SK-N-SH (cell line): Measurements from ENCODE around the gene PRR35. TPM values are rescaled to one million over a fixed set of nuclear protein-coding genes. Genes with fewer than 3 reads are reported as not detected.

ENCODE experiments used
- CTCF ChIA-PET: fragments of 300-600, 350-600 bp; formaldehyde crosslinking; extraction: SDS; loops from one replicate; lab custom pipeline; 2021; lab: Yijun Ruan, JAX
- POLR2A ChIA-PET: fragments of 350-600 bp; sonication (Branson Sonifier 250); formaldehyde crosslinking; extraction: SDS; loops from one replicate; lab custom pipeline; 2020; ENCODE audit warnings: antibody characterized with exemption, inconsistent platforms; lab: Yijun Ruan, JAX
- DNase-seq: peaks from one replicate; pipeline ENCODE4 v3.0.0; 2012
- H2AFZ ChIP-seq: fragments of 200-600 bp; sonication (generic); 2 replicates; pipeline ENCODE4 v1.8.1; 2016; ENCODE audit warnings: antibody characterized with exemption, mild to moderate bottlenecking, low read depth
- H3F3A ChIP-seq: fragments of 200-600 bp; sonication (generic); replicated peaks from 2 replicates; pipeline ENCODE3; 2016; ENCODE audit warnings: antibody characterized with exemption, mild to moderate bottlenecking; ENCODE audit not compliant: insufficient read depth
- H3K27ac ChIP-seq, 2 experiments: fragments of 200-500 bp in 1 of 2; fragments of 200-600 bp in 1 of 2; sonication (Bioruptor generic) in 1 of 2; sonication (generic), shearing (Covaris generic) in 1 of 2; 2 replicates each; pipeline versions ENCODE4 v1.5.1 to v1.6.1; 2014 to 2016; ENCODE audit warnings: low read depth in 2 of 2, inconsistent platforms in 1 of 2, low read length in 1 of 2, mild to moderate bottlenecking in 1 of 2, mixed read lengths in 1 of 2
- H3K27me3 ChIP-seq: fragments of 200-600 bp; sonication (generic), shearing (Covaris generic); 2 replicates; pipeline ENCODE4 v1.6.1; 2016; ENCODE audit warnings: mixed run types; ENCODE audit not compliant: insufficient read depth
- H3K36me3 ChIP-seq, 2 experiments: fragments of 200-500 bp in 1 of 2; fragments of 200-600 bp in 1 of 2; sonication (Bioruptor generic) in 1 of 2; sonication (generic) in 1 of 2; replicated peaks in 1 of 2; 2 replicates each; pipeline versions ENCODE3 to v1.5.1; 2014 to 2016; ENCODE audit warnings: low read length in 1 of 2, mild to moderate bottlenecking in 1 of 2; ENCODE audit not compliant: insufficient read depth in 2 of 2, control insufficient read depth in 1 of 2
- H3K4me1 ChIP-seq, 2 experiments: fragments of 200-500 bp in 1 of 2; fragments of 200-600 bp in 1 of 2; sonication (Bioruptor generic) in 1 of 2; sonication (generic), shearing (Covaris generic) in 1 of 2; 2 replicates each; pipeline versions ENCODE4 v1.5.1 to v1.6.1; 2014 to 2016; ENCODE audit warnings: low read depth in 1 of 2, low read length in 1 of 2, mixed run types in 1 of 2; ENCODE audit not compliant: insufficient read depth in 2 of 2, control insufficient read depth in 1 of 2
- H3K4me2 ChIP-seq: fragments of 200-600 bp; sonication (generic), shearing (Covaris generic); 2 replicates; pipeline ENCODE4 v1.6.1; 2017; ENCODE audit warnings: mixed run types
- H3K4me3 ChIP-seq, 2 experiments: fragments of 200-500 bp in 1 of 2; fragments of 200-600 bp in 1 of 2; sonication (Bioruptor generic) in 1 of 2; sonication (generic), shearing (Covaris generic) in 1 of 2; 2 replicates each; pipeline versions ENCODE4 v1.5.1 to v1.8.1; 2014 to 2016; ENCODE audit warnings: low read depth in 2 of 2, inconsistent platforms in 1 of 2, low read length in 1 of 2, mild to moderate bottlenecking in 1 of 2, mixed read lengths in 1 of 2, moderate library complexity in 1 of 2
- H3K79me2 ChIP-seq: fragments of 200-600 bp; sonication (generic); 2 replicates; pipeline ENCODE4 v1.8.1; 2017; ENCODE audit warnings: mild to moderate bottlenecking; ENCODE audit not compliant: insufficient read depth
- H3K9ac ChIP-seq: fragments of 200-600 bp; sonication (generic); 2 replicates; pipeline ENCODE4 v1.6.1; 2017; ENCODE audit warnings: mixed run types
- H3K9me2 ChIP-seq: fragments of 200-600 bp; sonication (generic); 2 replicates; pipeline ENCODE4 v1.6.1; 2017; ENCODE audit warnings: mixed run types
- H3K9me3 ChIP-seq: fragments of 200-600 bp; sonication (generic); 2 replicates; pipeline ENCODE4 v1.6.1; 2017; ENCODE audit warnings: mixed run types, mild to moderate bottlenecking, moderate library complexity
- H4K20me1 ChIP-seq: fragments of 200-600 bp; sonication (generic); 2 replicates; pipeline ENCODE4 v1.6.1; 2017; ENCODE audit warnings: mild to moderate bottlenecking, mixed run types; ENCODE audit not compliant: insufficient read depth
- CHD2 ChIP-seq: fragments of 150-350 bp; IDR thresholded peaks from 2 replicates; pipeline ENCODE4 v1.6.1; 2018; ENCODE audit warnings: low read length; ENCODE audit not compliant: partially characterized antibody
- ELF1 ChIP-seq: IDR thresholded peaks from 2 replicates; pipeline ENCODE4 v1.4.0; 2012
- EZH2phosphoT487 ChIP-seq: fragments of 200-600 bp; sonication (generic); IDR thresholded peaks from 2 replicates; pipeline ENCODE4 v1.6.1; 2017; ENCODE audit warnings: low read depth, mixed run types, mild to moderate bottlenecking, antibody characterized with exemption, moderate library complexity, borderline replicate concordance
- FOSL2 ChIP-seq: IDR thresholded peaks from 2 replicates; pipeline ENCODE4 v1.4.0; 2012; ENCODE audit warnings: low read depth, mild to moderate bottlenecking, moderate library complexity, borderline replicate concordance
- FOXJ3 ChIP-seq: sonication (generic); formaldehyde crosslinking; IDR thresholded peaks from 2 replicates; pipeline ENCODE4 v1.5.1; 2020; ENCODE audit warnings: mild to moderate bottlenecking, missing genetic modification reagents
- FOXM1 ChIP-seq: IDR thresholded peaks from 2 replicates; pipeline ENCODE4 v1.4.0; 2012; ENCODE audit warnings: low read depth, mild to moderate bottlenecking
- GATA2 ChIP-seq: sonication (generic); formaldehyde crosslinking; IDR thresholded peaks from 2 replicates; pipeline ENCODE4 v1.5.0; 2020; ENCODE audit warnings: mild to moderate bottlenecking, missing genetic modification reagents
- NFIC ChIP-seq: IDR thresholded peaks from 2 replicates; pipeline ENCODE4 v1.4.0; 2012; ENCODE audit warnings: borderline replicate concordance
- NRF1 ChIP-seq: IDR thresholded peaks from 2 replicates; pipeline ENCODE4 v1.6.1; 2012; ENCODE audit warnings: low read depth, mild to moderate bottlenecking, low read length
- POLR2AphosphoS5 ChIP-seq: IDR thresholded peaks from 2 replicates; pipeline ENCODE4 v1.6.1; 2012; ENCODE audit warnings: low read depth, low read length
- RAD21 ChIP-seq: IDR thresholded peaks from 2 replicates; pipeline ENCODE4 v1.6.1; 2012; ENCODE audit warnings: mild to moderate bottlenecking, low read length
- RCOR1 ChIP-seq: fragments of 150-350 bp; IDR thresholded peaks from 2 replicates; pipeline ENCODE4 v1.6.1; 2017; ENCODE audit warnings: antibody characterized with exemption, low read length
- RXRA ChIP-seq: IDR thresholded peaks from 2 replicates; pipeline ENCODE4 v1.4.0; 2012; ENCODE audit warnings: low read depth, mild to moderate bottlenecking, borderline replicate concordance
- SMC3 ChIP-seq: IDR thresholded peaks from 2 replicates; pipeline ENCODE4 v1.6.1; 2012; ENCODE audit warnings: low read depth, low read length, improper control_type of control experiment
- TEAD4 ChIP-seq: IDR thresholded peaks from 2 replicates; pipeline ENCODE4 v1.4.0; 2012; ENCODE audit warnings: mild to moderate bottlenecking, borderline replicate concordance; ENCODE audit not compliant: insufficient read depth
- USF2 ChIP-seq: fragments of 150-350 bp; IDR thresholded peaks from 2 replicates; pipeline ENCODE4 v1.6.1; 2017; ENCODE audit warnings: antibody characterized with exemption, low read length, low read depth, borderline replicate concordance
- YY1 ChIP-seq: IDR thresholded peaks from 2 replicates; pipeline ENCODE4 v1.4.0; 2012; ENCODE audit warnings: low read depth, mild to moderate bottlenecking
- ZBTB33 ChIP-seq: IDR thresholded peaks from 2 replicates; pipeline ENCODE4 v1.4.0; 2012; ENCODE audit warnings: low read depth, borderline replicate concordance
- WGBS: methylation state at CpG from one replicate; pipeline ENCODE4 v1.1.6; 2017; ENCODE audit warnings: low lambda C conversion rate; 5-methylcytosine and 5-hydroxymethylcytosine counted together
- polyA plus RNA-seq, 3 experiments: library from polyadenylated mRNA; depleted of rRNA; stranded (reverse); fragments of >200 nt; gene quantifications; 2 replicates each; pipeline ENCODE4 v1.2.3, GENCODE V29; 2012
- TF ChIP-seq, protein P1 (sequence below): fragments of 150-350 bp; IDR thresholded peaks from 2 replicates; pipeline ENCODE4 v1.6.1; 2016; ENCODE audit warnings: mild to moderate bottlenecking, low read depth, low read length
- TF ChIP-seq, protein P2 (sequence below): IDR thresholded peaks from 2 replicates; pipeline ENCODE4; 2012

PRR35 gene
- polyA plus RNA-seq, 1 of the 3 experiments (the other 2 are of a cell fraction) = not detected

DNA sequence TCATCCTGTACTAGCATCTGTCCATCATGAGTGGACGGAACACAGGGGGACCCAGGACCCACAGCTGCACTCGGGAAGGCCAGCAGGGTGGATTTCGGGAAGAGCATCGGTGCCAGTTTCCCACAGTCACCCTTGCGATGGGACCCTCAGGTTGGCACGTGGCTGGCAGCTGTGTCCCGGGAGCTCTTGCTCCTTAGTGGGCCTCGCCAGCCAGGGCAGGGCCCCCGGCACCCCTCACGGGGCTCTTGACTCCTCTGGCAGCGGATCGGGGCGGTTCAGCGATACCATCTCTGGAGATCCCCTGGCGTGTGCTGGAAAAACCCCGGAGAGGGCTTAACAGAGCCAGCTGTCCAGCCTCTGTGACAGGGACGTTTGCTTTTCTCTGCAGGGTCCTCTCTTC is 23.4 kb upstream of the PRR35 start (continued):
- no peak for TF ChIP-seq GATA2
- TF ChIP-seq CHD2 = no peak
- no peak for TF ChIP-seq YY1
- no peak for TF ChIP-seq TEAD4
- TF ChIP-seq ELF1 = no peak
- TF ChIP-seq RCOR1 = no peak

GRCh38 chr16:537415-538335 is 22.5 kb upstream of the PRR35 start:
- H3K36me3 ChIP-seq = peaks cover 0 to 29% of the 10 kb centered on the region in 2 experiments
- TF ChIP-seq CHD2 (no peak), RAD21 (no peak), POLR2AphosphoS5 (no peak), SMC3 (no peak), RCOR1 (no peak), RXRA (no peak), NRF1 (no peak), GATA2 (no peak), EZH2phosphoT487 (no peak), NFIC (no peak), FOXJ3 (CRISPR knock-in tag) (no peak), ZBTB33 (no peak), ELF1 (no peak), TEAD4 (no peak), FOXM1 (no peak), USF2 (no peak), FOSL2 (no peak)
- TF ChIP-seq, protein P1, sequence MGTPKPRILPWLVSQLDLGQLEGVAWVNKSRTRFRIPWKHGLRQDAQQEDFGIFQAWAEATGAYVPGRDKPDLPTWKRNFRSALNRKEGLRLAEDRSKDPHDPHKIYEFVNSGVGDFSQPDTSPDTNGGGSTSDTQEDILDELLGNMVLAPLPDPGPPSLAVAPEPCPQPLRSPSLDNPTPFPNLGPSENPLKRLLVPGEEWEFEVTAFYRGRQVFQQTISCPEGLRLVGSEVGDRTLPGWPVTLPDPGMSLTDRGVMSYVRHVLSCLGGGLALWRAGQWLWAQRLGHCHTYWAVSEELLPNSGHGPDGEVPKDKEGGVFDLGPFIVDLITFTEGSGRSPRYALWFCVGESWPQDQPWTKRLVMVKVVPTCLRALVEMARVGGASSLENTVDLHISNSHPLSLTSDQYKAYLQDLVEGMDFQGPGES = no peak
- TF ChIP-seq, protein P2, sequence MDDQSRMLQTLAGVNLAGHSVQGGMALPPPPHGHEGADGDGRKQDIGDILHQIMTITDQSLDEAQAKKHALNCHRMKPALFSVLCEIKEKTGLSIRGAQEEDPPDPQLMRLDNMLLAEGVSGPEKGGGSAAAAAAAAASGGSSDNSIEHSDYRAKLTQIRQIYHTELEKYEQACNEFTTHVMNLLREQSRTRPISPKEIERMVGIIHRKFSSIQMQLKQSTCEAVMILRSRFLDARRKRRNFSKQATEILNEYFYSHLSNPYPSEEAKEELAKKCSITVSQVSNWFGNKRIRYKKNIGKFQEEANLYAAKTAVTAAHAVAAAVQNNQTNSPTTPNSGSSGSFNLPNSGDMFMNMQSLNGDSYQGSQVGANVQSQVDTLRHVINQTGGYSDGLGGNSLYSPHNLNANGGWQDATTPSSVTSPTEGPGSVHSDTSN = no peak
- CTCF ChIA-PET = no interaction called here
- H3K9ac ChIP-seq = no peak overlapping the region
- no peaks in the 10 kb centered on the region for H3K9me2 ChIP-seq
- H3F3A ChIP-seq = no peaks in the 10 kb centered on the region
- DNase-seq = peak; percentile 60
- POLR2A ChIA-PET = interaction anchor here (1.0 kb wide), 1 partner anchor 28 kb away, joined by 3 read pairs; no protein-coding TSS in a partner anchor
- peaks cover 93% of the 10 kb centered on the region for H3K79me2 ChIP-seq
- H3K27me3 ChIP-seq = no peaks in the 10 kb centered on the region
- WGBS = 96% methylated on average over 37 of the region's 60 CpGs
- peaks cover 46% of the 10 kb centered on the region for H4K20me1 ChIP-seq
- no peak overlapping the region for H3K4me2 ChIP-seq
- H3K9me3 ChIP-seq = no peaks in the 10 kb centered on the region
- no peak overlapping the region for H2AFZ ChIP-seq
- no peak overlapping the region for H3K27ac ChIP-seq
- no peak overlapping the region for H3K4me3 ChIP-seq
- H3K4me1 ChIP-seq = no peaks in the 10 kb centered on the region
